ENCODE results near the gene MED20. TPM values are rescaled to one million over a fixed set of nuclear protein-coding genes. Genes with fewer than 3 reads are reported as not detected.

The MED20 gene
- total and polyA plus RNA-seq, 4 donors = 6.1 to 16.1 (median 9.6) TPM

Other genes with a start within 250 kb of the MED20 start
- 10 to 100 TPM; 22.2 to 32.1 TPM for gene TFEB, start 185.5 kb downstream of the MED20 start, total RNA-seq
- 10 to 100 TPM in 1 of 2 donors, 1 to 10 TPM in 1; 7.3 to 20.9 TPM for gene TFEB, start 185.5 kb downstream of the MED20 start, polyA plus RNA-seq
- gene PGC, start 173.7 kb downstream of the MED20 start, total RNA-seq = under 1 TPM; 0.33 to 0.65 TPM
- 1 to 10 TPM; 1.1 to 2.5 TPM for gene PGC, start 173.7 kb downstream of the MED20 start, polyA plus RNA-seq
- 1 to 10 TPM; 3.7 to 5.4 TPM for gene FRS3, start 141.2 kb downstream of the MED20 start, total RNA-seq
- gene FRS3, start 141.2 kb downstream of the MED20 start, polyA plus RNA-seq = 10 to 100 TPM in 1 of 2 donors, 1 to 10 TPM in 1; 1.0 to 16.2 TPM
- 1 to 10 TPM; 3.5 to 8.8 TPM for gene PRICKLE4, start 140.4 kb downstream of the MED20 start, total RNA-seq
- gene PRICKLE4, start 140.4 kb downstream of the MED20 start, polyA plus RNA-seq = 1 to 10 TPM in 1 of 2 donors, under 1 TPM in 1; 0.61 to 1.5 TPM
- 10 to 100 TPM; 74.8 to 75.5 TPM for gene TOMM6, start 133.4 kb downstream of the MED20 start, total RNA-seq
- gene TOMM6, start 133.4 kb downstream of the MED20 start, polyA plus RNA-seq = 100 to 1,000 TPM; 213 to 236 TPM
- 1 to 10 TPM; 2.3 to 5.3 TPM for gene USP49, start 25.8 kb downstream of the MED20 start, total RNA-seq
- gene USP49, start 25.8 kb downstream of the MED20 start, polyA plus RNA-seq = 1 to 10 TPM; 1.3 to 1.5 TPM
- gene BYSL, start 360 bp upstream of the MED20 start, total RNA-seq = 10 to 100 TPM in 1 of 2 donors, 1 to 10 TPM in 1; 9.7 to 12.0 TPM
- gene BYSL, start 360 bp upstream of the MED20 start, polyA plus RNA-seq = 1 to 10 TPM; 3.4 to 5.6 TPM
- 10 to 100 TPM; 47.8 to 51.4 TPM for gene CCND3, start 20.7 kb upstream of the MED20 start, total RNA-seq
- gene CCND3, start 20.7 kb upstream of the MED20 start, polyA plus RNA-seq = 10 to 100 TPM; 45.2 to 48.3 TPM
- gene TAF8, start 129.4 kb upstream of the MED20 start, total RNA-seq = 10 to 100 TPM; 24.2 to 28.6 TPM
- gene TAF8, start 129.4 kb upstream of the MED20 start, polyA plus RNA-seq = 10 to 100 TPM; 14.7 to 15.0 TPM
- 1 to 10 TPM; 1.7 to 3.1 TPM for gene C6orf132, start 221.5 kb upstream of the MED20 start, total RNA-seq
- gene C6orf132, start 221.5 kb upstream of the MED20 start, polyA plus RNA-seq = 10 to 100 TPM in 1 of 2 donors, under 1 TPM in 1; 0.51 to 30.7 TPM

All from aorta (tissue), 4 donors.